Ishikawa (cell line): Measurements from ENCODE around the gene RRM2.

ENCODE experiments used
- CEBPB ChIP-seq: IDR thresholded peaks from 2 replicates; pipeline ENCODE4 v1.6.1; 2012
- CREB1 ChIP-seq: IDR thresholded peaks from 2 replicates; pipeline ENCODE4 v1.6.1; 2012; ENCODE audit warnings: low read depth
- EGR1 ChIP-seq: IDR thresholded peaks from 2 replicates; pipeline ENCODE4 v1.6.1; 2012
- EP300 ChIP-seq: IDR thresholded peaks from 2 replicates; pipeline ENCODE4 v1.6.1; 2012; ENCODE audit warnings: borderline replicate concordance
- FOXM1 ChIP-seq: IDR thresholded peaks from 2 replicates; pipeline ENCODE4 v1.6.1; 2012; ENCODE audit warnings: low read depth, borderline replicate concordance
- MAX ChIP-seq: IDR thresholded peaks from 2 replicates; pipeline ENCODE4 v1.6.1; 2012
- NFIC ChIP-seq: IDR thresholded peaks from 2 replicates; pipeline ENCODE4 v1.6.1; 2012
- RAD21 ChIP-seq: IDR thresholded peaks from 2 replicates; pipeline ENCODE4 v1.6.1; 2012; ENCODE audit warnings: low read depth
- REST ChIP-seq: IDR thresholded peaks from 2 replicates; pipeline ENCODE4 v1.6.1; 2012; ENCODE audit warnings: low read depth, mild to moderate bottlenecking
- TAF1 ChIP-seq: IDR thresholded peaks from 2 replicates; pipeline ENCODE4 v1.6.1; 2012; ENCODE audit warnings: low read depth, mild to moderate bottlenecking
- TCF12 ChIP-seq: IDR thresholded peaks from 2 replicates; pipeline ENCODE4 v1.6.1; 2012; ENCODE audit warnings: low read depth
- TEAD4 ChIP-seq: IDR thresholded peaks from 2 replicates; pipeline ENCODE4 v1.6.1; 2012
- USF1 ChIP-seq: IDR thresholded peaks from 2 replicates; pipeline ENCODE4 v1.6.1; 2012
- YY1 ChIP-seq: IDR thresholded peaks from 2 replicates; pipeline ENCODE4 v1.6.1; 2012; ENCODE audit warnings: low read depth
- ZBTB7A ChIP-seq: IDR thresholded peaks from 2 replicates; pipeline ENCODE4 v1.6.1; 2012; ENCODE audit warnings: low read depth

The RRM2 gene

GRCh38 chr2:10079266-10079869 lies 43.2 kb upstream of the RRM2 start:
- TF ChIP-seq EP300 (no peak), MAX (no peak)

- TF ChIP-seq NFIC = no peak
- 0 out of 2 replicates have a peak, but pooled peaks have one; percentile 47 for TF ChIP-seq ZBTB7A
Observed at GRCh38 chr2:10079870-10080535, 42.5 kb upstream of the RRM2 start, which contains the start of gene CYS1. TSS of gene CYS1 (minus strand) at chr2:10080411. CDS start at chr2:10080223, 188 bp downstream.

GRCh38 chr2:10080536-10081304 lies 41.8 kb upstream of the RRM2 start:
- no peak for TF ChIP-seq CEBPB
- peak; percentile 46; the same call in 1 of the 2 replicates for TF ChIP-seq EGR1

- no peak for TF ChIP-seq TAF1
- no peak for TF ChIP-seq CEBPB
- no peak for TF ChIP-seq FOXM1
- TF ChIP-seq EP300 = no peak
- no peak for TF ChIP-seq YY1
- no peak for TF ChIP-seq RAD21
- TF ChIP-seq TEAD4 = no peak
- TF ChIP-seq NFIC = no peak
- TF ChIP-seq CREB1 = no peak
- TF ChIP-seq TCF12 = no peak
- TF ChIP-seq ZBTB7A = no peak
- no peak for TF ChIP-seq MAX
- TF ChIP-seq USF1 = no peak
- TF ChIP-seq EGR1 = no peak
- TF ChIP-seq REST = no peak
Observed at GRCh38 chr2:10083046-10083445, 39.5 kb upstream of the RRM2 start.

- TF ChIP-seq REST (peak; percentile 52; the same call in 1 of the 2 replicates), ZBTB7A (no peak), TAF1 (no peak), MAX (no peak), TEAD4 (no peak)
Observed at GRCh38 chr2:10083692-10084211, 38.8 kb upstream of the RRM2 start.

- TF ChIP-seq NFIC (no peak), USF1 (no peak), MAX (no peak), YY1 (no peak), TCF12 (no peak), REST (no peak), EP300 (no peak), ZBTB7A (no peak), TEAD4 (no peak), TAF1 (no peak), CEBPB (no peak), RAD21 (no peak)
Observed at GRCh38 chr2:10084223-10084865, 38.2 kb upstream of the RRM2 start.
